A549 (cell line): ENCODE results near the gene AIRE.

Source experiments
- JUNB ChIP-seq: fragments of >200 bp; sonication (Bioruptor Twin); formaldehyde crosslinking; IDR thresholded peaks from 2 replicates; pipeline ENCODE4 v1.6.1; 2016
- MAZ ChIP-seq: fragments of 150-350 bp; IDR thresholded peaks from 2 replicates; pipeline ENCODE4 v1.6.1; 2014; ENCODE audit warnings: antibody characterized with exemption, low read depth, low read length, borderline replicate concordance
- MYC ChIP-seq: IDR thresholded peaks from 2 replicates; pipeline ENCODE4 v1.6.1; 2012; ENCODE audit warnings: mild to moderate bottlenecking, inconsistent platforms, low read length, improper control_type of control experiment, borderline replicate concordance
- POLR2A ChIP-seq: IDR thresholded peaks from 2 replicates; pipeline ENCODE4 v1.6.1; 2012; ENCODE audit warnings: mild to moderate bottlenecking, low read length
- ZFP36 ChIP-seq: fragments of 450-650 bp; IDR thresholded peaks from 2 replicates; pipeline ENCODE4 v1.6.1; 2014; ENCODE audit warnings: borderline replicate concordance; ENCODE audit not compliant: partially characterized antibody
- TF ChIP-seq, protein P1 (sequence below): fragments of >200 bp; sonication (Bioruptor Twin); formaldehyde crosslinking; IDR thresholded peaks from 3 replicates; pipeline ENCODE4 v1.5.1; 2016

DNA sequence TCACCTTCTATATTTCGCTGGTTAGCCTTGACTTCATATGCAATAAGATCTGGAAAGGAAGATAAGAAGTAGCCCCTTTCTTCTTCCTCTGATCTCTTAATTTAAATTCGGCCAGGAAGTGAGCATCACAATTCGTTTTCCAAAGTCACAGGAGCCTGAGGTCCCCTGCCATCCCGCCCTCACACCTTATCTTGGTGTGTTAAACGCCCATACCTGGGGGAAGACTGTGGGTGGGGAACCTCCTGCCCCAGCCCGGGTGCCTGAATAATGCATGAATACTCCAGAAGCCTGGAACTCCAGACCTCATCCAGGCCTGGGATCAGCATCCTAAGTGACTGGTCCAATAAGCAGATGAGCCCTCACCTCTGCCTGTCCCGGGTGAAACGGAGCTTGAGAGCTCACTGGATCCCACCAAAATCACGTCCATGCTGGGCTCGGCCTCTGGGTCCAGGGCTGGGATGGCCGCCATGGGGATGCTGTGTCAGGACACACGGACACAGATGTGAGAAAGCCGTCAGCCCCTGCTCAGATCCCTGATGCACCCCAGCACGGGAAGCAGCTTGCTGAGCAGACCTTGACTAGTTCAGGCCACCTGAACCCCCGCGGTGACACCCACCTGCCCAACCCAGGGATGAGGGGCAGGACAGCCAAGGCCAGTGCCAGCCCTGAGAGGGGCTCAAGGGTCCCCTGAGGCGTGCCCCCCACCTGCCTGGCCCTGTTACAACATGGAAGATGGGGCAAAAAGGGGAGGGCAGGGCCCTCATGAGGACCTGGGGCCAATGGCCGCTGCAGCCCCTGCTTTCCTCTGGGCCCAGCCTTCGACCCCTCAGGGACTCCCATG lies 24.7 kb upstream of the AIRE start:
- TF ChIP-seq, protein P1, sequence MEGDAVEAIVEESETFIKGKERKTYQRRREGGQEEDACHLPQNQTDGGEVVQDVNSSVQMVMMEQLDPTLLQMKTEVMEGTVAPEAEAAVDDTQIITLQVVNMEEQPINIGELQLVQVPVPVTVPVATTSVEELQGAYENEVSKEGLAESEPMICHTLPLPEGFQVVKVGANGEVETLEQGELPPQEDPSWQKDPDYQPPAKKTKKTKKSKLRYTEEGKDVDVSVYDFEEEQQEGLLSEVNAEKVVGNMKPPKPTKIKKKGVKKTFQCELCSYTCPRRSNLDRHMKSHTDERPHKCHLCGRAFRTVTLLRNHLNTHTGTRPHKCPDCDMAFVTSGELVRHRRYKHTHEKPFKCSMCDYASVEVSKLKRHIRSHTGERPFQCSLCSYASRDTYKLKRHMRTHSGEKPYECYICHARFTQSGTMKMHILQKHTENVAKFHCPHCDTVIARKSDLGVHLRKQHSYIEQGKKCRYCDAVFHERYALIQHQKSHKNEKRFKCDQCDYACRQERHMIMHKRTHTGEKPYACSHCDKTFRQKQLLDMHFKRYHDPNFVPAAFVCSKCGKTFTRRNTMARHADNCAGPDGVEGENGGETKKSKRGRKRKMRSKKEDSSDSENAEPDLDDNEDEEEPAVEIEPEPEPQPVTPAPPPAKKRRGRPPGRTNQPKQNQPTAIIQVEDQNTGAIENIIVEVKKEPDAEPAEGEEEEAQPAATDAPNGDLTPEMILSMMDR = no peak
- TF ChIP-seq ZFP36 (no peak), MYC (no peak), JUNB (no peak), MAZ (no peak), POLR2A (no peak)
